ENCODE measurements around the gene SAMD14.

GRCh38 chr17:50155115-50155819 lies 25.3 kb upstream of the SAMD14 start:
- no peak for TF ChIP-seq CTCF (conservative IDR thresholded peaks at IDR 0.05 in 1 of 2, IDR thresholded peaks at IDR 0.05 in 1 of 2; ENCODE audit: extremely low read depth in 1 of 2, insufficient read depth in 1 of 2, low read depth in 1 of 2, low read length in 2 of 2)
- TF ChIP-seq EZH2 (IDR thresholded peaks at IDR 0.05; ENCODE audit: borderline replicate concordance, low read length) = no peak

Data from mammary epithelial cell (primary cell).